Measurements from ENCODE around the gene CDHR2. TPM values are rescaled to one million over a fixed set of nuclear protein-coding genes. Genes with fewer than 3 reads are reported as not detected.

Gene CDHR2
- total RNA-seq: not detected in 2 replicates

GRCh38 chr5:176548967-176549444, at the start of gene CDHR2:
Gene CDHR2, plus strand, starts transcription at chr5:176549342. Its CDS starts 16,011 bp downstream, at chr5:176565353.

GRCh38 chr5:176536902-176537553, 12.1 kb upstream of the CDHR2 start, which contains the start of gene RNF44:
Gene RNF44, minus strand, starts transcription at chr5:176537402. Its CDS starts 4,930 bp downstream, at chr5:176532472.

GRCh38 chr5:176609724-176610434, 60.7 kb downstream of the CDHR2 start, which contains the start of gene GPRIN1:
Gene GPRIN1, minus strand, starts transcription at chr5:176610156. Its CDS starts 10,322 bp downstream, at chr5:176599834.

GRCh38 chr5:176629853-176630680, 80.9 kb downstream of the CDHR2 start, which contains the start of the genes EIF4E1B and SNCB:
Gene EIF4E1B, plus strand, starts transcription at chr5:176630675. Its CDS starts 12,113 bp downstream, at chr5:176642788.
Gene SNCB, minus strand, starts transcription at chr5:176630534. Its CDS starts 880 bp downstream, at chr5:176629654.

Other genes starting within 250 kb of the CDHR2 start
- gene KIAA1191, start 187.6 kb upstream of the CDHR2 start, total RNA-seq: 102 and 117 TPM in 2 replicates
- gene ARL10, start 183.9 kb upstream of the CDHR2 start, total RNA-seq: 7.5 and 15.3 TPM in 2 replicates
- 10.4 and 25.9 TPM in 2 replicates for gene NOP16, start 160.7 kb upstream of the CDHR2 start, total RNA-seq
- gene HIGD2A, start 160.6 kb upstream of the CDHR2 start, total RNA-seq: 131 and 202 TPM in 2 replicates
- 85.2 and 90.8 TPM in 2 replicates for gene CLTB, start 132.8 kb upstream of the CDHR2 start, total RNA-seq
- 27.4 and 30.0 TPM in 2 replicates for gene FAF2, start 101.0 kb upstream of the CDHR2 start, total RNA-seq
- 12.4 and 31.3 TPM in 2 replicates for gene RNF44, start 11.9 kb upstream of the CDHR2 start, total RNA-seq
- 7.6 and 37.2 TPM in 2 replicates for gene GPRIN1, start 60.8 kb downstream of the CDHR2 start, total RNA-seq
- not detected in 2 replicates for gene SNCB, start 81.2 kb downstream of the CDHR2 start, total RNA-seq
- gene EIF4E1B, start 81.3 kb downstream of the CDHR2 start, total RNA-seq: not detected in 2 replicates
- gene TSPAN17, start 98.1 kb downstream of the CDHR2 start, total RNA-seq: 35.8 and 50.2 TPM in 2 replicates

Measured in mesangial cell (primary cell).